K562 (cell line): ENCODE results near the gene CDCA7. TPM values are rescaled to one million over a fixed set of nuclear protein-coding genes. Genes with fewer than 3 reads are reported as not detected.

Experiments used
- E2F5 ChIP-seq: sonication (generic); formaldehyde crosslinking; IDR thresholded peaks from 2 replicates; pipeline ENCODE4 v1.8.0; 2022; ENCODE audit warnings: mild to moderate bottlenecking, missing genetic modification reagents
- FIP1L1 ChIP-seq: fragments of 200-400 bp; formaldehyde crosslinking; IDR thresholded peaks from 2 replicates; pipeline ENCODE4 v1.6.1; 2018; ENCODE audit warnings: mild to moderate bottlenecking, low read depth, low read length; ENCODE audit not compliant: poor library complexity, severe bottlenecking
- KDM4B ChIP-seq, 2 experiments: fragments of 450-650 bp in 1 of 2; sonication (generic) in 1 of 2; IDR thresholded peaks; 2 replicates each; pipeline ENCODE4 v1.6.1; 2016 to 2017; ENCODE audit warnings: borderline replicate concordance in 2 of 2, antibody characterized with exemption in 1 of 2, low read depth in 1 of 2, mild to moderate bottlenecking in 1 of 2
- MECOM ChIP-seq: fragments of 250-450 bp; sonication (Bioruptor Pico); IDR thresholded peaks from 2 replicates; pipeline ENCODE4 v1.8.0; 2022; ENCODE audit warnings: inconsistent platforms
- NCOR1 ChIP-seq: fragments of 450-650 bp; IDR thresholded peaks from 2 replicates; pipeline ENCODE4 v1.6.1; 2016; ENCODE audit warnings: mild to moderate bottlenecking, moderate library complexity
- NRF1 ChIP-seq, 2 experiments: fragments of 450-650 bp; IDR thresholded peaks in 1 of 2; conservative IDR thresholded peaks in 1 of 2; 2 replicates each; pipeline ENCODE4 v1.6.1; 2014; ENCODE audit warnings: mild to moderate bottlenecking in 2 of 2
- PRPF4 ChIP-seq: fragments of 200-400 bp; formaldehyde crosslinking; IDR thresholded peaks from one replicate; pipeline ENCODE4 v1.6.1; 2017; ENCODE audit warnings: low read length, low read depth, mild to moderate bottlenecking; ENCODE audit not compliant: insufficient read depth, poor library complexity, severe bottlenecking
- RBM14 ChIP-seq: fragments of 200-400 bp; formaldehyde crosslinking; IDR thresholded peaks from 2 replicates; pipeline ENCODE4 v1.6.1; 2018; ENCODE audit warnings: low read depth, mild to moderate bottlenecking, low read length, moderate library complexity, borderline replicate concordance; ENCODE audit not compliant: insufficient read depth
- SAP30 ChIP-seq: fragments of 200-600 bp; sonication (generic); IDR thresholded peaks from 2 replicates; pipeline ENCODE4 v1.6.1; 2012; ENCODE audit warnings: borderline replicate concordance, low read depth, mild to moderate bottlenecking, moderate library complexity, low read length, control low read depth, inconsistent platforms; ENCODE audit not compliant: insufficient read depth, poor library complexity, severe bottlenecking
- SNAPC5 ChIP-seq: fragments of 250-450 bp; sonication (Bioruptor Pico); IDR thresholded peaks from 2 replicates; pipeline ENCODE4 v1.8.0; 2021; ENCODE audit warnings: moderate library complexity, mild to moderate bottlenecking, inconsistent platforms
- ZBTB7A ChIP-seq: IDR thresholded peaks from 2 replicates; pipeline ENCODE4 v1.6.1; 2011; ENCODE audit warnings: low read depth, mild to moderate bottlenecking, low read length, moderate library complexity, borderline replicate concordance; ENCODE audit not compliant: control insufficient read depth
- polyA plus RNA-seq, 8 experiments: library from polyadenylated mRNA; depleted of rRNA in 4 of 8; stranded (reverse) in 5 of 8; unstranded in 3 of 8; fragments of >200 nt; fragmentation: Nextera tagmentation in 2 of 8; fragmentation: Illumina TruSeq in 1 of 8; extraction: Ambion mirVana in 2 of 8; extraction: Trizol in 1 of 8; gene quantifications; 2 replicates each; pipeline versions ENCODE4 v1.2.1 to v1.2.3, GENCODE V29; 2011 to 2014; ENCODE audit warnings: inconsistent platforms in 1 of 8, missing spikeins in 1 of 8
- total RNA-seq, 7 experiments: library from RNA; depleted of rRNA in 6 of 7; stranded (reverse); fragments of >200 nt in 6 of 7; fragmentation: Illumina TruSeq in 2 of 7; extraction: Trizol in 2 of 7; gene quantifications; 2 replicates each; pipeline versions ENCODE4 v1.2.1 to v1.2.3, GENCODE V29; 2011 to 2021; ENCODE audit warnings: low replicate concordance in 1 of 7
- TF ChIP-seq, protein P1 (sequence below): fragments of 250-450 bp; sonication (Bioruptor Pico); IDR thresholded peaks from 2 replicates; pipeline ENCODE4 v1.5.0; 2021; ENCODE audit warnings: mild to moderate bottlenecking, moderate library complexity
- TF ChIP-seq, protein P2 (sequence below): sonication (generic); formaldehyde crosslinking; IDR thresholded peaks from 2 replicates; pipeline ENCODE4 v1.8.0; 2022; ENCODE audit warnings: missing genetic modification reagents, mild to moderate bottlenecking, borderline replicate concordance
- TF ChIP-seq, protein P3 (sequence below): sonication (generic); formaldehyde crosslinking; IDR thresholded peaks from 2 replicates; pipeline ENCODE4 v1.8.1; 2023; ENCODE audit warnings: mild to moderate bottlenecking, missing genetic modification reagents
- TF ChIP-seq, protein P4 (sequence below): fragments of 250-450 bp; sonication (Bioruptor Pico); IDR thresholded peaks from 2 replicates; pipeline ENCODE4 v1.4.0; 2020; ENCODE audit warnings: borderline replicate concordance

CDCA7 gene
- total and polyA plus RNA-seq, 9 of the 15 experiments (the other 6 are each of a cell fraction or from before 2014, with no cell fraction given) = 28.5 to 122 (median 51.0) TPM

DNA sequence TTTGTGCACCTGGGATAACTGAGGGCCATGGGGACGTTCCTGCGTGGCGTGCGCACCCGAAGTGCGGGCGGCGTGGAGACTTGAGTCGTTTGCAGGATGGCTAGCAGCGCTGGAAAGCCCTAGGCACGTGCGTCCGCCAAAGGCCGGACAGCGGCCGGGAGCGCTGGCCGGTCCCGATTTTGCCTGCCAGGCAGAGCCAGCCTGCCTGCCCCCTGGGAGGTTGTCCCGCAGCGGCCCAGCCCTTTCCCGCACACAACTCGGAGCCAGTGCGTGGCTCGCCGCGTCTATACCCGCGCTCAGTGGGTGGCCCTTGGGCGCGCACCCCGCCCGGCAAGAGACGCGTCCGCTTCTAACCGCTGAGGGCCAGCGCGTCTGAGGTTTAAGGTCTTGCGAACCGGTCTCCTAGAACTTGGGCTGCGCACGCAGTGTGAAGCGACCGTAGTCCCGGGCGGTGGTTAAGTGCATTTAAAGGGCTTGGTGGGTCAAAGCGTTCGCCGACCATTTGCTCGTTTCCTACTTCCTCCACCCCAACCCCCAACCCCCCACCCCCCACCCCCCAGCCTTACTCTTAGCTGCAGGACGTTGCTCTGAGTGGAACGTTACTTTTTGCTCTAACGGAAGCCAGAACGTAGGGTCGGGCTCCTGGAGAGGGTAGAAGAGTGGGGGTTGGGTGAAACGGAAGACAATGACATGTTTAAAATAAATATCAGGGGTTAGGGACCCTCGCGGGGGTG lies 627 bp downstream of the CDCA7 start (continued):
- TF ChIP-seq PRPF4 (peak; percentile 85), SNAPC5 (CRISPR knock-in tag) (no peak), FIP1L1 (peak; percentile 44), NCOR1 (no peak), KDM4B (IDR thresholded peaks at IDR 0.05; ENCODE audit: borderline replicate concordance in 2 of 2, low read depth in 1 of 2) (no peak), RBM14 (0 out of 2 replicates have a peak, but pooled peaks have one; percentile 14), SAP30 (peak; percentile 82), ZBTB7A (peak; percentile 95; the same call in 1 of the 2 replicates), E2F5 (CRISPR knock-in tag) (no peak), NRF1 (conservative IDR thresholded peaks at IDR 0.05 in 1 of 2, IDR thresholded peaks at IDR 0.05 in 1 of 2) (peak; percentile 64 to 70), MECOM (no peak)
- TF ChIP-seq, protein P1, sequence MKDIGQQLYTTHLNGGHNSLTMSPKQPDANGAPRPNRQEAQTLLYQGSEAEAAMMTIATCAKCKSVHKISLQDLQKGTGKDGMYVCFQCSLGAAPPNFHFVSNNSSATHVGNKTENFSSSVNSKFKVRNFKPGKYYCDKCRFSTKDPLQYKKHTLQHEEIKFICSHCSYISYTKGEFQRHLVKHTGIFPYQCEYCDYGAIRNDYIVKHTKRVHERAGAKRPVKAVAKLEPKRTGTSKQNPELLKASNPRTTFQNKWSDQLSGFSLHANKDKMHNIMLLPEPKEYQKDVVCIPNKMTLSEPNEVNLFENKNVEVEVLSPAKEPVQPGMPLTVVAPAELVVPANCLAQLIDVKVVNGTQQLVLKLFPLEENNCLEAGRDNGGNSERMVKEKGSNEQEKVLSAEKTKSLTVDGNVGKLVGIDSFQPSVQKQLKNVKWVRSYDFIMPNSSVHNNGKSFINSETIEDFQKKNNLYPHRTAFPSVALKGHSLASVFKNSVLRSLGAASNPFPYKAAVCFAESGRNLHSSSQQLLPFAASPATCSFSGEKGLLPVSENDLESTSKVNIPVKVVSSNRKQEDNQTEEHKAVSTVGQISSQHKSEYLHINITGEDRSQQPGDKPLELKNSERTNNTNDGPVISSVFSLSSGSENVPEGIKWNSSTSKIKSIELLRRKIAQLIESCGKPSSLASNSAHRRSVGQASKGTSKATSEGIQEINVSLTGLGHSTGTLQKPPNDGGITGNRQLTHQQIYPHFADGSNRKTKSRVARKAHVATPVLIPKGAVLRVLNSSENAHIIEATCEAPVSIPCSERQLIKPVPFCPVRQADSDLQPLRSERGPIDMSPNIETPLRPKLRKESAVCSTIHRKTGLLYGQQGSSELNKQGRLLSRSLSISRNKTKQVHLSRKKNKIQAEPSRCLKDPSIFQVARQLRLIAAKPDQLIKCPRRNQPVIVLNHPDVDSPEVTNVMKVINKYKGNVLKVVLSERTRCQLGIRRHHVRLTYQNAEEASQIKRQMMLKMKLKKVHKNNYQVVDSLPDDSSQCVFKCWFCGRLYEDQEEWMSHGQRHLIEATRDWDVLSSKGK (CRISPR knock-in tag) = no peak
- TF ChIP-seq, protein P2, sequence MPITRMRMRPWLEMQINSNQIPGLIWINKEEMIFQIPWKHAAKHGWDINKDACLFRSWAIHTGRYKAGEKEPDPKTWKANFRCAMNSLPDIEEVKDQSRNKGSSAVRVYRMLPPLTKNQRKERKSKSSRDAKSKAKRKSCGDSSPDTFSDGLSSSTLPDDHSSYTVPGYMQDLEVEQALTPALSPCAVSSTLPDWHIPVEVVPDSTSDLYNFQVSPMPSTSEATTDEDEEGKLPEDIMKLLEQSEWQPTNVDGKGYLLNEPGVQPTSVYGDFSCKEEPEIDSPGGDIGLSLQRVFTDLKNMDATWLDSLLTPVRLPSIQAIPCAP (CRISPR knock-in tag) = no peak
- TF ChIP-seq, protein P3, sequence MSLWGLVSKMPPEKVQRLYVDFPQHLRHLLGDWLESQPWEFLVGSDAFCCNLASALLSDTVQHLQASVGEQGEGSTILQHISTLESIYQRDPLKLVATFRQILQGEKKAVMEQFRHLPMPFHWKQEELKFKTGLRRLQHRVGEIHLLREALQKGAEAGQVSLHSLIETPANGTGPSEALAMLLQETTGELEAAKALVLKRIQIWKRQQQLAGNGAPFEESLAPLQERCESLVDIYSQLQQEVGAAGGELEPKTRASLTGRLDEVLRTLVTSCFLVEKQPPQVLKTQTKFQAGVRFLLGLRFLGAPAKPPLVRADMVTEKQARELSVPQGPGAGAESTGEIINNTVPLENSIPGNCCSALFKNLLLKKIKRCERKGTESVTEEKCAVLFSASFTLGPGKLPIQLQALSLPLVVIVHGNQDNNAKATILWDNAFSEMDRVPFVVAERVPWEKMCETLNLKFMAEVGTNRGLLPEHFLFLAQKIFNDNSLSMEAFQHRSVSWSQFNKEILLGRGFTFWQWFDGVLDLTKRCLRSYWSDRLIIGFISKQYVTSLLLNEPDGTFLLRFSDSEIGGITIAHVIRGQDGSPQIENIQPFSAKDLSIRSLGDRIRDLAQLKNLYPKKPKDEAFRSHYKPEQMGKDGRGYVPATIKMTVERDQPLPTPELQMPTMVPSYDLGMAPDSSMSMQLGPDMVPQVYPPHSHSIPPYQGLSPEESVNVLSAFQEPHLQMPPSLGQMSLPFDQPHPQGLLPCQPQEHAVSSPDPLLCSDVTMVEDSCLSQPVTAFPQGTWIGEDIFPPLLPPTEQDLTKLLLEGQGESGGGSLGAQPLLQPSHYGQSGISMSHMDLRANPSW = 0 out of 2 replicates have a peak, but pooled peaks have one; percentile 30
- TF ChIP-seq, protein P4, sequence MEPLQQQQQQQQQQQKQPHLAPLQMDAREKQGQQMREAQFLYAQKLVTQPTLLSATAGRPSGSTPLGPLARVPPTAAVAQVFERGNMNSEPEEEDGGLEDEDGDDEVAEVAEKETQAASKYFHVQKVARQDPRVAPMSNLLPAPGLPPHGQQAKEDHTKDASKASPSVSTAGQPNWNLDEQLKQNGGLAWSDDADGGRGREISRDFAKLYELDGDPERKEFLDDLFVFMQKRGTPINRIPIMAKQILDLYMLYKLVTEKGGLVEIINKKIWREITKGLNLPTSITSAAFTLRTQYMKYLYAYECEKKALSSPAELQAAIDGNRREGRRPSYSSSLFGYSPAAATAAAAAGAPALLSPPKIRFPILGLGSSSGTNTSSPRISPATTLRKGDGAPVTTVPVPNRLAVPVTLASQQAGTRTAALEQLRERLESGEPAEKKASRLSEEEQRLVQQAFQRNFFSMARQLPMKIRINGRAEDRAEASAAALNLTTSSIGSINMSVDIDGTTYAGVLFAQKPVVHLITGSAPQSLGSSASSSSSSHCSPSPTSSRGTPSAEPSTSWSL = no peak
